Head of caudate nucleus (tissue), 42 donors: ENCODE data around the gene GNA15.
A peak's percentile ranks its signal among the peaks of the same experiment; 100 is the strongest.
"Not testable (repeated sequence)": the region's sequence is repeated elsewhere in the genome, so short reads cannot be mapped to it uniquely, and the experiment has no call there.

Experiments used
- DNase-seq, 42 donors: peaks; one replicate each; pipeline versions ENCODE4 v3.0.0 to v3.0.0-alpha.2; 2020 to 2021; ENCODE audit warnings: mixed read lengths in 7 of 42
- intact Hi-C: fragments of 100-400 bp; cut with DNase I; formaldehyde crosslinking; loops from one replicate; pipeline ENCODE4 v1.15.0; 2022

The GNA15 gene

DNA sequence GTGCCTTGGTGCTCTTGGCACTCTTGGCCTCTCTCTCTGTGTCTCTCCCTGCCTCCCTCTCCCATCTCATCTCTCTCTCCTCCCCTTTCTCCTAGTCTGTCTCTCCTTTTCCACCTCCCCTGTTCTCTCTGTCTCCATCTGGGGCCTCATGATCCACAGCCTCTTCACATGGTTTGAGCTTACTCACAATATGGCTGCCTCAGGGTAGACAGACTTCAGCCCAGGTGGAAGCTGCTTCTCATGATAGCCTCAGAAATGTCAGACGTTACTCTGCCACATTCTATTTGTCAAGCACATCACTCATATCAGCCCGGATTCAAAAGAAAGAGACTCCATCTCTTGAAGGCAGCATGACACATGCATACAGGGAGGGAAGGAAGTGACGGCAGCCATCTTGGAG lies 24.4 kb downstream of the GNA15 start:
- intact Hi-C loops, result loop anchor here (10.0 kb wide), 1 partner anchor 205 kb away; no protein-coding TSS in a partner anchor
- no peak for DNase-seq

- no peak for DNase-seq
- intact Hi-C loops, result loop anchor here (10.0 kb wide), 1 partner anchor 207 kb away; no protein-coding TSS in a partner anchor
Observed at GRCh38 chr19:3161453-3161852, 25.6 kb downstream of the GNA15 start.

- DNase-seq, result no peak
- intact Hi-C loops, result loop anchor here (10.0 kb wide), 1 partner anchor 208 kb away; no protein-coding TSS in a partner anchor
Observed at GRCh38 chr19:3162418-3163229, 26.8 kb downstream of the GNA15 start.

DNA sequence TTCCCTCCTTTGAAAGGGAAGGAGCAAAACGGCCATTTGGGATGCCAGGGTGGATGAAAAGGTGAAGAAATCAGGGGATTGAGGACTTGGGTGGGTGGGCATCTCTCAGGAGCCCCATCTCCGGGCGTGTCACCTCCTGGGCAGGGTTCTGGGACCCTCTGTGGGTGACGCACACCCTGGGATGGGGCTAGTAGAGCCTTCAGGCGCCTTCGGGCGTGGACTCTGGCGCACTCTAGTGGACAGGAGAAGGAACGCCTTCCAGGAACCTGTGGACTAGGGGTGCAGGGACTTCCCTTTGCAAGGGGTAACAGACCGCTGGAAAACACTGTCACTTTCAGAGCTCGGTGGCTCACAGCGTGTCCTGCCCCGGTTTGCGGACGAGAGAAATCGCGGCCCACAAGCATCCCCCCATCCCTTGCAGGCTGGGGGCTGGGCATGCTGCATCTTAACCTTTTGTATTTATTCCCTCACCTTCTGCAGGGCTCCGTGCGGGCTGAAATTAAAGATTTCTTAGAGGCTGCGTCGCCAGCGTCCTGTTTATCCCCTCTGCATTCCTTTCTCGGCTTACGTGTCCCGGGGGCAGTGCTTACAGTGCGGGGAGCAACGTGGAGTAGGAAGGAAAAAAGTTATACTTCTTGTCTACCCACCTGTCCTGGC lies 27.5 kb downstream of the GNA15 start:
- DNase-seq, result peak; percentile 40 to 85 (median 67)
- intact Hi-C loops, result loop anchor here (10.0 kb wide), 1 partner anchor 209 kb away; no protein-coding TSS in a partner anchor

GRCh38 chr19:3163943-3164342 lies 28.1 kb downstream of the GNA15 start:
- no peak for DNase-seq
- intact Hi-C loops, result loop anchor here (10.0 kb wide), 1 partner anchor 209 kb away; no protein-coding TSS in a partner anchor

- intact Hi-C loops, result loop anchor here (10.0 kb wide), 1 partner anchor 213 kb away; no protein-coding TSS in a partner anchor
- DNase-seq, result no peak
Observed at GRCh38 chr19:3167533-3168272, 31.9 kb downstream of the GNA15 start.

GRCh38 chr19:3171894-3172672 lies 36.2 kb downstream of the GNA15 start:
- intact Hi-C loops, result no loop called here
- DNase-seq, result no peak

DNA sequence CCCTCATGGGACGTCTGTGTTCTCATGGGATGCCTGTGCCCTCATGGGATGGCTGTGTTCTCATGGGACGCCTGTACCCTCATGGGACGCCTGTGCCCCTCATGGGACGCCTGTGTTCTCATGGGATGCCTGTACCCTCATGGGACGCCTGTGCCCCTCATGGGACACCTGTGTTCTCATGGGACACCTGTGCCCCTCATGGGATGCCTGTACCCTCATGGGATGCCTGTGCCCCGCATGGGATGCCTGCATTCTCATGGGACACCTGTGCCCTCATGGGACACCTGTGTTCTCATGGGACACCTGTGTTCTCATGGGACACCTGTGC lies 36.8 kb downstream of the GNA15 start:
- intact Hi-C loops, DNase-seq: not testable (repeated sequence)

- no peak for DNase-seq
- intact Hi-C loops, result no loop called here
Observed at GRCh38 chr19:3175781-3176714, 40.2 kb downstream of the GNA15 start.

GRCh38 chr19:3176715-3177501 lies 41.1 kb downstream of the GNA15 start:
- DNase-seq, result no peak
- intact Hi-C loops, result no loop called here

GRCh38 chr19:3178377-3178972 lies 42.6 kb downstream of the GNA15 start, which contains the start of gene S1PR4:
Gene S1PR4, plus strand, starts transcription at chr19:3178769. Its CDS starts 24 bp downstream, at chr19:3178793.
- intact Hi-C loops, result no loop called here
- no peak for DNase-seq

DNA sequence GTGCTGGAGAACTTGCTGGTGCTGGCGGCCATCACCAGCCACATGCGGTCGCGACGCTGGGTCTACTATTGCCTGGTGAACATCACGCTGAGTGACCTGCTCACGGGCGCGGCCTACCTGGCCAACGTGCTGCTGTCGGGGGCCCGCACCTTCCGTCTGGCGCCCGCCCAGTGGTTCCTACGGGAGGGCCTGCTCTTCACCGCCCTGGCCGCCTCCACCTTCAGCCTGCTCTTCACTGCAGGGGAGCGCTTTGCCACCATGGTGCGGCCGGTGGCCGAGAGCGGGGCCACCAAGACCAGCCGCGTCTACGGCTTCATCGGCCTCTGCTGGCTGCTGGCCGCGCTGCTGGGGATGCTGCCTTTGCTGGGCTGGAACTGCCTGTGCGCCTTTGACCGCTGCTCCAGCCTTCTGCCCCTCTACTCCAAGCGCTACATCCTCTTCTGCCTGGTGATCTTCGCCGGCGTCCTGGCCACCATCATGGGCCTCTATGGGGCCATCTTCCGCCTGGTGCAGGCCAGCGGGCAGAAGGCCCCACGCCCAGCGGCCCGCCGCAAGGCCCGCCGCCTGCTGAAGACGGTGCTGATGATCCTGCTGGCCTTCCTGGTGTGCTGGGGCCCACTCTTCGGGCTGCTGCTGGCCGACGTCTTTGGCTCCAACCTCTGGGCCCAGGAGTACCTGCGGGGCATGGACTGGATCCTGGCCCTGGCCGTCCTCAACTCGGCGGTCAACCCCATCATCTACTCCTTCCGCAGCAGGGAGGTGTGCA lies 43.3 kb downstream of the GNA15 start:
- DNase-seq, result no peak
- intact Hi-C loops, result no loop called here

- intact Hi-C loops, result no loop called here
- no peak for DNase-seq
Observed at GRCh38 chr19:3179739-3180293, 44.0 kb downstream of the GNA15 start.

- intact Hi-C loops, result no loop called here
Observed at GRCh38 chr19:3183721-3184641, 48.1 kb downstream of the GNA15 start.

More at GRCh38 chr19:3183721-3184641, 48.1 kb downstream of the GNA15 start:
- no peak for DNase-seq
